Panc1 (cell line): ENCODE data around the gene MT1X. TPM values are rescaled to one million over a fixed set of nuclear protein-coding genes. Genes with fewer than 3 reads are reported as not detected.

Source experiments
- ATAC-seq: fragments of 200-7000 bp; cut with Tn5 transposase; 2 replicates; pipeline ENCODE4 v1.9.1; 2020; ENCODE audit warnings: mild to moderate bottlenecking, moderate library complexity
- BruUV-seq: library from RNA; stranded (reverse); fragments of 400-500 nt; replicated peaks from 2 replicates; lab custom pipeline; 2021; lab: Mats Ljungman, UMichigan
- CTCF ChIA-PET: fragments of 300-600 bp; sonication (Branson Sonifier 250); formaldehyde crosslinking; loops from one replicate; lab custom pipeline; 2022; ENCODE audit warnings: antibody characterized with exemption; lab: Charles Lee
- POLR2A ChIA-PET: fragments of 300-600 bp; sonication (Branson Sonifier 250); formaldehyde crosslinking; loops from one replicate; lab custom pipeline; 2022; ENCODE audit warnings: antibody characterized with exemption; lab: Charles Lee
- DNase-seq: peaks from one replicate; pipeline ENCODE4 v3.0.0-alpha.2; 2010; ENCODE audit warnings: low read depth, low spot score
- H3K27ac ChIP-seq: 2 replicates; pipeline ENCODE4 v1.5.1; 2011; ENCODE audit warnings: mild to moderate bottlenecking, low read length, inconsistent platforms
- H3K27me3 ChIP-seq: fragments of 200-500 bp; sonication (Bioruptor generic); 2 replicates; pipeline ENCODE4 v1.6.0; 2014; ENCODE audit warnings: low read length, inconsistent platforms; ENCODE audit not compliant: control insufficient read depth, insufficient read depth
- H3K36me3 ChIP-seq: fragments of 200-500 bp; sonication (Bioruptor generic); 2 replicates; pipeline ENCODE4 v1.5.1; 2014; ENCODE audit warnings: inconsistent platforms, mild to moderate bottlenecking, low read length, moderate library complexity; ENCODE audit not compliant: control insufficient read depth, insufficient read depth
- H3K4me1 ChIP-seq: 2 replicates; pipeline ENCODE4 v1.5.1; 2011; ENCODE audit warnings: inconsistent platforms, mild to moderate bottlenecking, low read length, moderate library complexity; ENCODE audit not compliant: control insufficient read depth, insufficient read depth
- H3K4me3 ChIP-seq, 2 experiments: 2 replicates each; pipeline ENCODE4 v1.5.1; 2011 to 2012; ENCODE audit warnings: low read depth in 2 of 2, low read length in 2 of 2, mild to moderate bottlenecking in 2 of 2, inconsistent platforms in 1 of 2, moderate library complexity in 1 of 2
- H3K9me3 ChIP-seq: fragments of 200-500 bp; sonication (Bioruptor generic); 2 replicates; pipeline ENCODE4 v1.5.1; 2014; ENCODE audit warnings: low read depth, mild to moderate bottlenecking, inconsistent platforms, low read length, moderate library complexity; ENCODE audit not compliant: control insufficient read depth, insufficient read depth
- POLR2AphosphoS5 ChIP-seq: IDR thresholded peaks from 2 replicates; pipeline ENCODE4 v1.6.1; 2012; ENCODE audit warnings: mild to moderate bottlenecking, low read depth, low read length, moderate library complexity
- SIN3A ChIP-seq: IDR thresholded peaks from 2 replicates; pipeline ENCODE4 v1.6.1; 2012; ENCODE audit warnings: low read depth, mild to moderate bottlenecking, low read length, moderate library complexity, borderline replicate concordance; ENCODE audit not compliant: insufficient read depth
- TCF7L2 ChIP-seq: IDR thresholded peaks from 2 replicates; pipeline ENCODE4 v1.6.1; 2011; ENCODE audit warnings: mild to moderate bottlenecking, low read depth, low read length, inconsistent platforms
- in situ Hi-C: cut with HindIII; loops from 2 replicates; pipeline ENCODE4 v1.10.0; 2016; ENCODE audit warnings: low sequenced_read_pairs, low pct_unique_long_range_greater_than_20kb
- intact Hi-C: fragments of 100-400 bp; cut with micrococcal nuclease; formaldehyde crosslinking; loops from one replicate; pipeline ENCODE4 v1.10.0; 2022; ENCODE audit not compliant: unreplicated experiment
- total RNA-seq: library from RNA; stranded (reverse); gene quantifications from one replicate; pipeline ENCODE4 v1.2.1, GENCODE V29; 2021; ENCODE audit not compliant: unreplicated experiment
- TF ChIP-seq, protein P1 (sequence below), 2 experiments: IDR thresholded peaks; 2 replicates each; pipeline ENCODE4 v1.6.1; 2011 to 2012; ENCODE audit warnings: low read depth in 2 of 2, control low read depth in 1 of 2, low read length in 1 of 2, mild to moderate bottlenecking in 1 of 2, moderate library complexity in 1 of 2; ENCODE audit not compliant: insufficient read depth in 1 of 2
- TF ChIP-seq, protein P2 (sequence below): fragments of 450-650 bp; IDR thresholded peaks from 2 replicates; pipeline ENCODE4 v1.5.1; 2017; ENCODE audit warnings: mild to moderate bottlenecking

The MT1X gene
- total RNA-seq, 1 experiment from 2014 or later, result 25.9 TPM

- in situ Hi-C loops, result no loop called here
- no TSS peak for BruUV-seq
- ChIA-PET CTCF (no interaction called here), POLR2A (interaction anchor here (0.6 kb wide), 1 partner anchor 41 kb away, joined by 3 read pairs; no protein-coding TSS in a partner anchor)
- no peaks in the 10 kb centered on the region for H3K4me1 ChIP-seq
- intact Hi-C loops, result no loop called here
- no peak for ATAC-seq
- no peak within 1 kb of the TSS for H3K4me3 ChIP-seq
- no peaks in the 10 kb centered on the region for H3K36me3 ChIP-seq
- no peak within 1 kb of the TSS for H3K27ac ChIP-seq
- no peak for DNase-seq
- TF ChIP-seq TCF7L2, result no peak
- TF ChIP-seq POLR2AphosphoS5, result no peak
- no peak for TF ChIP-seq SIN3A
- TF ChIP-seq, protein P1, sequence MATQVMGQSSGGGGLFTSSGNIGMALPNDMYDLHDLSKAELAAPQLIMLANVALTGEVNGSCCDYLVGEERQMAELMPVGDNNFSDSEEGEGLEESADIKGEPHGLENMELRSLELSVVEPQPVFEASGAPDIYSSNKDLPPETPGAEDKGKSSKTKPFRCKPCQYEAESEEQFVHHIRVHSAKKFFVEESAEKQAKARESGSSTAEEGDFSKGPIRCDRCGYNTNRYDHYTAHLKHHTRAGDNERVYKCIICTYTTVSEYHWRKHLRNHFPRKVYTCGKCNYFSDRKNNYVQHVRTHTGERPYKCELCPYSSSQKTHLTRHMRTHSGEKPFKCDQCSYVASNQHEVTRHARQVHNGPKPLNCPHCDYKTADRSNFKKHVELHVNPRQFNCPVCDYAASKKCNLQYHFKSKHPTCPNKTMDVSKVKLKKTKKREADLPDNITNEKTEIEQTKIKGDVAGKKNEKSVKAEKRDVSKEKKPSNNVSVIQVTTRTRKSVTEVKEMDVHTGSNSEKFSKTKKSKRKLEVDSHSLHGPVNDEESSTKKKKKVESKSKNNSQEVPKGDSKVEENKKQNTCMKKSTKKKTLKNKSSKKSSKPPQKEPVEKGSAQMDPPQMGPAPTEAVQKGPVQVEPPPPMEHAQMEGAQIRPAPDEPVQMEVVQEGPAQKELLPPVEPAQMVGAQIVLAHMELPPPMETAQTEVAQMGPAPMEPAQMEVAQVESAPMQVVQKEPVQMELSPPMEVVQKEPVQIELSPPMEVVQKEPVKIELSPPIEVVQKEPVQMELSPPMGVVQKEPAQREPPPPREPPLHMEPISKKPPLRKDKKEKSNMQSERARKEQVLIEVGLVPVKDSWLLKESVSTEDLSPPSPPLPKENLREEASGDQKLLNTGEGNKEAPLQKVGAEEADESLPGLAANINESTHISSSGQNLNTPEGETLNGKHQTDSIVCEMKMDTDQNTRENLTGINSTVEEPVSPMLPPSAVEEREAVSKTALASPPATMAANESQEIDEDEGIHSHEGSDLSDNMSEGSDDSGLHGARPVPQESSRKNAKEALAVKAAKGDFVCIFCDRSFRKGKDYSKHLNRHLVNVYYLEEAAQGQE (IDR thresholded peaks at IDR 0.05; ENCODE audit: insufficient read depth in 1 of 2, low read depth in 2 of 2, low read length in 1 of 2), result no peak
- TF ChIP-seq, protein P2, sequence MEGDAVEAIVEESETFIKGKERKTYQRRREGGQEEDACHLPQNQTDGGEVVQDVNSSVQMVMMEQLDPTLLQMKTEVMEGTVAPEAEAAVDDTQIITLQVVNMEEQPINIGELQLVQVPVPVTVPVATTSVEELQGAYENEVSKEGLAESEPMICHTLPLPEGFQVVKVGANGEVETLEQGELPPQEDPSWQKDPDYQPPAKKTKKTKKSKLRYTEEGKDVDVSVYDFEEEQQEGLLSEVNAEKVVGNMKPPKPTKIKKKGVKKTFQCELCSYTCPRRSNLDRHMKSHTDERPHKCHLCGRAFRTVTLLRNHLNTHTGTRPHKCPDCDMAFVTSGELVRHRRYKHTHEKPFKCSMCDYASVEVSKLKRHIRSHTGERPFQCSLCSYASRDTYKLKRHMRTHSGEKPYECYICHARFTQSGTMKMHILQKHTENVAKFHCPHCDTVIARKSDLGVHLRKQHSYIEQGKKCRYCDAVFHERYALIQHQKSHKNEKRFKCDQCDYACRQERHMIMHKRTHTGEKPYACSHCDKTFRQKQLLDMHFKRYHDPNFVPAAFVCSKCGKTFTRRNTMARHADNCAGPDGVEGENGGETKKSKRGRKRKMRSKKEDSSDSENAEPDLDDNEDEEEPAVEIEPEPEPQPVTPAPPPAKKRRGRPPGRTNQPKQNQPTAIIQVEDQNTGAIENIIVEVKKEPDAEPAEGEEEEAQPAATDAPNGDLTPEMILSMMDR, result no peak
- H3K27me3 ChIP-seq, result no peaks in the 10 kb centered on the region
- H3K9me3 ChIP-seq, result no peaks in the 10 kb centered on the region
Measured at GRCh38 chr16:56667581-56668571, 14.4 kb upstream of the MT1X start, which contains the start of gene MT1G. Gene MT1G, minus strand, starts transcription at chr16:56668065. Its CDS starts 72 bp downstream, at chr16:56667993.

DNA sequence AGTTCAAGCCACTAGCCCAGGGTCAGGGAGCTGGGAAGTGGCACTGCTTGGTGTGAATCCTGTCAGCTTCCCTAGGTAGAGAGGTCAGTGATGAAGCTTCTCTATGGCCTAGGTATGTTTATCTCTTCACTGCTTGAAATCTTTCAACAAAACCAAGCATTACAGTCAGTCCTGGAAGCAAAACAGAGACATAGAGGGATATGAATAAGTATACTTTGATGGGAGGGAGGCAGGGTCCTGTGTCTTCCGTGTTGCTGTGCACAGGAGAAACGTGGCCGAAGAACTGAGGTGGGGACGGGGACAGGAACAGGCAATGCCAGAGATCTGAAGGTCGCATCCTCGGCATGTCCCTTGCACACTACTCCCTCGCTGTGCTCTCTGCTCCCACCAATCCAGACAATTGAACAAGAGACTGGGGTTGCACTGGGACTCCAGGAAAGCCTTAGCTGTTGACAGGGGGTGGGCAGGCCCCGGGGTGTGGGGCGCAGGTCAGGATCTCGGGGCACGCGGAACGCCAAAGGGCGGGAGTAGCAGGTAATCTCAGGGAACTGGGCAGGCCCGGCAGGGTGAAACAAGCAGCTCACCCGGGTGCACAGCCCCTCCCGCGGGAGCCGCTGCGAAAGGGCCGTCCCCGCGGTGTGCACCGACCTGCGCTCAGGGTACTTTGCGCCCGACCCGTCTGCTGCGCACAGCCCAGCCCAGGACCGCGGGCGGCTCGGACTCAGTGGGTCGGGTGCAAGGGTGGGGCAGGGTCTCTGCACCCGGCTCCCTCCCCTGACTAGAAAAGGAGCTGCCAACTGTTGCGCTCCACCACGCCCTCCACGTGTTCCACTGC lies 13.0 kb upstream of the MT1X start, which contains the start of gene MT1H:
MT1H (plus strand) TSS at position 810 of the 835 bp plus-strand sequence. CDS start 71 bp downstream, outside the sequence.
- no TSS peak for BruUV-seq
- no peaks in the 10 kb centered on the region for H3K36me3 ChIP-seq
- ATAC-seq (no peak), DNase-seq (no peak)
- intact Hi-C loops (no loop called here), in situ Hi-C loops (no loop called here)
- H3K4me1 ChIP-seq, result no peaks in the 10 kb centered on the region
- no peak within 1 kb of the TSS for H3K4me3 ChIP-seq
- no peak for TF ChIP-seq TCF7L2
- TF ChIP-seq POLR2AphosphoS5, result no peak
- no peak for TF ChIP-seq SIN3A
- TF ChIP-seq, protein P1 (IDR thresholded peaks at IDR 0.05; ENCODE audit: insufficient read depth in 1 of 2, low read depth in 2 of 2, low read length in 1 of 2), result no peak
- TF ChIP-seq, protein P2, result no peak
- H3K9me3 ChIP-seq, result no peaks in the 10 kb centered on the region
- ChIA-PET POLR2A (interaction anchor here (0.6 kb wide), 1 partner anchor 43 kb away, joined by 3 read pairs; no protein-coding TSS in a partner anchor), CTCF (no interaction called here)
- no peaks in the 10 kb centered on the region for H3K27me3 ChIP-seq
- H3K27ac ChIP-seq, result no peak within 1 kb of the TSS
